Measurements from ENCODE around the gene MROH8. TPM values are rescaled to one million over a fixed set of nuclear protein-coding genes. Genes with fewer than 3 reads are reported as not detected.
A peak's percentile ranks its signal among the peaks of the same experiment; 100 is the strongest.

The MROH8 gene
- total RNA-seq, 1 experiment from 2014 or later = 0.50 TPM

DNA sequence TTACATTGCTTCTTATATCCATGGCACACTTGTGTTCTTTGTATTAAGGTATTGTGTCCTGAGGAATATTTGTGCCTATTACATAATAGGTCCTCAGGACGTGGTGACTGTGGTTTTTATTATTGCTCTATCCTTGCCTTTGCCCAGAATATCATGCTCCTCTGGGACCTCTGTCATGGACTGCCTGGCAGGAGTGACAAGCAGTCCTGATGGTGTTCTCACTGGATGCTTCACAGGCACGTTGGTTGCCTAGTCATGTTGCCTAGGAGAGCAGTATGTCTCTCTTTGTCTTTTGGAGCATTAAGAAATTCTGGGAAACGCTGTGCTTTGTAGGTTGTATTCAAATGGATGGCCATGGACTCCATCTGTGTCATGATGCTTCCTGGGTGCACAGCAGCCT lies 24.7 kb upstream of the MROH8 start (continued):
- TF ChIP-seq HMGXB4 (CRISPR knock-in tag; IDR thresholded peaks at IDR 0.05) = no peak

DNA sequence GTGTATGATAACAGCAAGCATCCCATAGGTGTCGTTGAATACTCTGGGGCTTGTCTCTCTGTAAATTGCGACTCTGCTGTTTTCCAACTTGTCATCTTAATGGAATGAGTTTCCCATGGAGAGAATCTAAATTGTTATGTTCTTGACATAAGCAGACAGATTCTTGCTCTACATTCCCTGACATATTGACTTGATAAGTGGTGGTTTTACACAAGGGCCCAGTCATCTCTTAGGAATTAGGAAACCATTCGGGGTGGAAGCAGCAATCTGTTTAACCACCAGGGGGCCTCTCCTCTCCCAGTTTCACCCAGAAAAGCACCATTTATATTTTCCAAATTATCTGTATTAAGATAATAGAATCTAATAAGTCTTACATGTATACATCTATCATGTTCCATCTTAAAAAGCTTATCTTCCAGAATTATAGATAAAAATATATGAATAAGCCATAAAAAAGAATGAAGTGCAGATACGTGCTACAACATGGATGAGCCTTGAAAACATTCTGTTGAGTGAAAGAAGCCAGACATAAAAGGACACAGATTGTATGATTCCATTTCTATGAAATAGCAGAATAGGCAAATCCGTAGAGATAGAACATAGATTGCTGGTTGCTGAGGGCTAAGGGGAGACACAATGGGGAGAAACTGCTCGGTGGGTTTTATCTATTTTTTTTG lies 23.1 kb upstream of the MROH8 start:
- ChIA-PET CTCF (no interaction called here), POLR2A (interaction anchor here (0.7 kb wide), 1 partner anchor 57 kb away, joined by 3 read pairs; no protein-coding TSS in a partner anchor)
- peak overlapping the region; percentile 75 for H3K27ac Mint-ChIP-seq
- no peaks in the 10 kb centered on the region for H3K27me3 Mint-ChIP-seq (ENCODE audit: low read depth)
- peak; percentile 50 for TF ChIP-seq CTCF (IDR thresholded peaks at IDR 0.05)
- TF ChIP-seq ZNF138 (CRISPR knock-in tag; conservative IDR thresholded peaks at IDR 0.05) = no peak
- H3K4me1 Mint-ChIP-seq = no peaks in the 10 kb centered on the region
- ATAC-seq = peak; percentile 50; the same call in 1 of the 2 replicates
- H3K4me3 Mint-ChIP-seq = no peak overlapping the region
- H3K36me3 Mint-ChIP-seq = peaks cover 71% of the 10 kb centered on the region
- H3K9me3 Mint-ChIP-seq = no peaks in the 10 kb centered on the region
- DNase-seq (ENCODE audit: low spot score) = peak; percentile 36

DNA sequence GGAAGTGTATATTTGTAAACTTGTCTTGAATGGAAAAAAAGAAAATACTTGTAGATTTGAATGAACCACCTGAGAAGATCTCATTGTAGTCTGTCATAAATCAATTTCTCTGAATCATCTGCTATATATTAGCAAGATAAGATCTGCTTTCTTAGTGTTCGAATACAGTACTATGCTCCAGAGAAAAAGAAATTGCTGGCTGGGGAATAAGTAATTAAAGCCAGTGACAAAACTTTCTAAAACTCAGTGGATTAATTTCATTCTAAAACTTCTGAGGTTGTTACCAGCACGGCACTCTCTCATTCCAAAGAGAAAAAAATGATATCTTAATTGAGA lies 22.4 kb upstream of the MROH8 start:
- Mint-ChIP-seq H3K4me3 (no peak overlapping the region), H3K27me3 (ENCODE audit: low read depth) (no peaks in the 10 kb centered on the region), H3K36me3 (peaks cover 70% of the 10 kb centered on the region), H3K27ac (peak overlapping the region; percentile 71), H3K4me1 (no peaks in the 10 kb centered on the region), H3K9me3 (no peaks in the 10 kb centered on the region)
- CTCF ChIA-PET = interaction anchor here (1.4 kb wide), 1 partner anchor 10 kb away, joined by 10 read pairs; no protein-coding TSS in a partner anchor
- no peak for ATAC-seq
- POLR2A ChIA-PET = interaction anchor here (0.7 kb wide), 2 partner anchors 11 to 58 kb away, joined by 3 to 5 read pairs; no protein-coding TSS in a partner anchor
- TF ChIP-seq ZNF396 (CRISPR knock-in tag; IDR thresholded peaks at IDR 0.05; ENCODE audit: borderline replicate concordance) (no peak), GRHL2 (CRISPR knock-in tag; IDR thresholded peaks at IDR 0.05; ENCODE audit: insufficient replicate concordance, severe bottlenecking) (no peak), NFATC4 (CRISPR knock-in tag; IDR thresholded peaks at IDR 0.05) (no peak), SP1 (CRISPR knock-in tag; conservative IDR thresholded peaks at IDR 0.05) (no peak)
- TF ChIP-seq, protein P1, sequence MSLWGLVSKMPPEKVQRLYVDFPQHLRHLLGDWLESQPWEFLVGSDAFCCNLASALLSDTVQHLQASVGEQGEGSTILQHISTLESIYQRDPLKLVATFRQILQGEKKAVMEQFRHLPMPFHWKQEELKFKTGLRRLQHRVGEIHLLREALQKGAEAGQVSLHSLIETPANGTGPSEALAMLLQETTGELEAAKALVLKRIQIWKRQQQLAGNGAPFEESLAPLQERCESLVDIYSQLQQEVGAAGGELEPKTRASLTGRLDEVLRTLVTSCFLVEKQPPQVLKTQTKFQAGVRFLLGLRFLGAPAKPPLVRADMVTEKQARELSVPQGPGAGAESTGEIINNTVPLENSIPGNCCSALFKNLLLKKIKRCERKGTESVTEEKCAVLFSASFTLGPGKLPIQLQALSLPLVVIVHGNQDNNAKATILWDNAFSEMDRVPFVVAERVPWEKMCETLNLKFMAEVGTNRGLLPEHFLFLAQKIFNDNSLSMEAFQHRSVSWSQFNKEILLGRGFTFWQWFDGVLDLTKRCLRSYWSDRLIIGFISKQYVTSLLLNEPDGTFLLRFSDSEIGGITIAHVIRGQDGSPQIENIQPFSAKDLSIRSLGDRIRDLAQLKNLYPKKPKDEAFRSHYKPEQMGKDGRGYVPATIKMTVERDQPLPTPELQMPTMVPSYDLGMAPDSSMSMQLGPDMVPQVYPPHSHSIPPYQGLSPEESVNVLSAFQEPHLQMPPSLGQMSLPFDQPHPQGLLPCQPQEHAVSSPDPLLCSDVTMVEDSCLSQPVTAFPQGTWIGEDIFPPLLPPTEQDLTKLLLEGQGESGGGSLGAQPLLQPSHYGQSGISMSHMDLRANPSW (CRISPR knock-in tag; conservative IDR thresholded peaks at IDR 0.05; ENCODE audit: low read depth) = no peak
- no peak for DNase-seq (ENCODE audit: low spot score)

- CTCF ChIA-PET = interaction anchor here (0.6 to 1.4 kb wide), 2 partner anchors 9 to 526 kb away, joined by 3 to 10 read pairs; no protein-coding TSS in a partner anchor
- Mint-ChIP-seq H3K9me3 (no peaks in the 10 kb centered on the region), H3K27me3 (ENCODE audit: low read depth) (no peaks in the 10 kb centered on the region), H3K4me1 (no peaks in the 10 kb centered on the region), H3K4me3 (no peak overlapping the region), H3K27ac (peak overlapping the region; percentile 25; the same call in 1 of the 2 replicates), H3K36me3 (peaks cover 73% of the 10 kb centered on the region)
- no peak for DNase-seq (ENCODE audit: low spot score)
- no peak for ATAC-seq
- TF ChIP-seq MYBL2 (CRISPR knock-in tag; IDR thresholded peaks at IDR 0.05) = no peak
- POLR2A ChIA-PET = interaction anchor here (0.7 kb wide), 2 partner anchors 11 to 58 kb away, joined by 3 to 5 read pairs; no protein-coding TSS in a partner anchor
Measured at GRCh38 chr20:37200926-37201826, 21.8 kb upstream of the MROH8 start.
